Right forelimb (tissue), 1 donor: ENCODE data around the gene PRPF18.

ENCODE experiments used
- DNase-seq: peaks from one replicate; pipeline ENCODE4 v3.0.0-alpha.2; 2018

Gene PRPF18

DNA sequence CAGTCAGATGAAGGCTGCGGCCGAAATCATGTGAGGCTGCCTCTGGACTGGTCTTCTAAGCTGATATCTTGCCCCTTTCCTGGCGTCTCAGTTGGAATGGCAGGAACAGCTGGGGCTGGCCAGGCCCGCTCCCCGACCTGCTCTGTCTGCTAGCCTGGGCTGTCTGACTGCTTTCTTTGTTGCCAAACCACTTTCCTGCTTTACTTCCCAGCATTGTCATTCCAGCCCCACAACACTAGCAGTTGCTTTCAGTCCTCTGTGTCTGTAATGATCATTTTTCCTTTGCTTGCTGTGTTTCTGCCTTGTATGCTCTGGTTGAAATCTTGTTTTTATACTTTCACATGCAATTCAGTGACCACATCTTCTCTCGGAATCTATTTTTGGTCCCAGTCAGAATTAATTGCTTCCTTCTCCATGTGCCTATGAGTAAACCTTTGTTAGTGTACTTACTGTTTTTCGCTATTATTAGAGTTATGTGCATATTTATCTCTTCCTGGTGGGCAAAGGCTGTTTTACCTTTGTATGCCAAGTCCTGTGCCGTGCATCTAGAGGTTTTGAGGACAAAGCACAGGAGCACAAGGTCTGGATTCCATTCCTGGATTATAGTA lies 21.6 kb downstream of the PRPF18 start:
- no peak for DNase-seq

DNA sequence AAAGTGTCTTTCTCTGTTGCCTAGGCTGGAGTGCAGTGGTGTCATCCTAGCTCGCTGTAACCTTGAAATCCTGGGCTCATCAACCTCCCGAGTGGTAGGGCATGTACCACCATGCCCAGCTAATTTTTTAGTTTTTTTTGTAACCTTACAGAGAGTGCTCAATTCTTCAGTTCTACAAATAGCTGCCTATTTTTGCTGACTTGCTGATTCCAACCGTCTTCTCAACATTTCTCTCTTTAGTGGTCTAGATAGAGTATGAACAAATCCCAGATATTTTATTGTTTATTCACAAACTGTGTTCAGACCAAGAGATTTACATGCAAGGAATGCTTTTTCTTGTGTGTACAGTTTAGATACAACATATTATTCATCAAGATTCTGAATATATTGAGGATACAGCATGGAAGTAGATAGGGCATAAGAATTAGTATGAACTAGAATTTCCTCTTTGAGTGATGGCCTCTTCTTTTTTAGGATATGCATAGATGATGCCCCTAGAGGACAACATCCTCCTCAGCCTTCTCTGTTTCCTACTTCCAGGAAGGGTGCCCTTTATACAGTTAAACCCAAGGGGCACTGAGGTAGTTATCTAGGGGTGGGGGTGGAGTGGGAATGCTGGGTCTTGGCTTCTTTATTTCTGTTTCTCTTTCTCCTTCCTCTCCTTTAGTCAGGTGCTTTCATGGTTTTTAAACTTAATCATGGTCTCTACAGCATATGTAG lies 26.0 kb downstream of the PRPF18 start:
- DNase-seq: no peak

DNA sequence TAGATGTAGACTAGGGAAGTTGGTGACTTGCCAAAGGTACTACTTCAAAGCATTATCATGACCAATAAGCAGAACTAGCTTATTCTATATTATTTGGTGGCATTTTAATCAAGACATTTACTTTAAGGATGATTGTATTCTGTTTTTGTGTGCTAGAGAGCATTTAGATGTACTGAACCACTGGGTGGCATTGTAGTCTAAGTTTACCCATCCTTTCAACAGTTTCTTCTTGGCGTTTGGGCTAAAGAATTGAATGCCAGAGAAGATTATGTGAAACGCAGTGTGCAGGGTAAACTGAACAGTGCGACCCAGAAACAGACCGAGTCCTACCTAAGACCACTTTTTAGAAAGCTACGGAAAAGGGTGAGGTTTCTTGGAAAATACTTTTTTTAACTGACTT lies 26.8 kb downstream of the PRPF18 start:
- DNase-seq: no peak

DNA sequence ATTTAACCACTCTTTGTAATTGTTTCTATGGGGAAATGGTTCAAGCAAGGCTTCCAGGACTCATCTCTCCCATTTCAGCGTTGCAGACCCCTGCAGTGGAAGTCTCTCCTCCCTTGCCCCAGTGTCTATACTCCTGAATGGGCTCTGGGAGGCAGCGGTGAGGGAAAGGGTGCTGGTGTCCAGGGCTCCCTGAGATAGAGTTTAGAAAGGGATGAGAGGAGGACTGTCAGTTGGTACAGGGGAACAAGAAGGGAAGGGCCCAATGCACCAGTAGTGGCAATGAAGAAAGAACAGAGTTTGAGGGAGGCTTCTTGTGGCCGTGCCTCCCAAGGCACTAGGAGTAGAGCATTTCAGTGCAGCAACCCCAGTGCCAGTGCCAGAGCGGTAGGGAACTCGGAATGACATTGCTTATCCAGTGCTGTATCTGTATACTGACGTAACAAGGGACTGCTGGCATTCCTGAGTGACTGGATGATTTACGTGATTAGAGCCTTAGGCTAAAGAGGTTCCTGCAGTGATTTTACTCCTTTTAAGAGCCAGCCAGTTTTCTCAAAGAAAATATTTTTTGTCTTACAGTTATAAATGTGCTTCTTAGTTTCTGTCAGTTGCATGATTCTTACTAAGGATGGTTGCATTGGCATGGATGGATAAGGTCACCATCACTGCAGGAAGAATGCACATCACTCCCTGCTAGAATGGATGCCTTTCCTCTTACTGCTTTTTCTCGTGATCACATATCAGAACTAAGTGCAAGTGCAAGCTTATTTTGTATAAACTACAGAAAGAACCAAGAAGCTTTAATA lies 28.0 kb downstream of the PRPF18 start:
- DNase-seq: no peak

DNA sequence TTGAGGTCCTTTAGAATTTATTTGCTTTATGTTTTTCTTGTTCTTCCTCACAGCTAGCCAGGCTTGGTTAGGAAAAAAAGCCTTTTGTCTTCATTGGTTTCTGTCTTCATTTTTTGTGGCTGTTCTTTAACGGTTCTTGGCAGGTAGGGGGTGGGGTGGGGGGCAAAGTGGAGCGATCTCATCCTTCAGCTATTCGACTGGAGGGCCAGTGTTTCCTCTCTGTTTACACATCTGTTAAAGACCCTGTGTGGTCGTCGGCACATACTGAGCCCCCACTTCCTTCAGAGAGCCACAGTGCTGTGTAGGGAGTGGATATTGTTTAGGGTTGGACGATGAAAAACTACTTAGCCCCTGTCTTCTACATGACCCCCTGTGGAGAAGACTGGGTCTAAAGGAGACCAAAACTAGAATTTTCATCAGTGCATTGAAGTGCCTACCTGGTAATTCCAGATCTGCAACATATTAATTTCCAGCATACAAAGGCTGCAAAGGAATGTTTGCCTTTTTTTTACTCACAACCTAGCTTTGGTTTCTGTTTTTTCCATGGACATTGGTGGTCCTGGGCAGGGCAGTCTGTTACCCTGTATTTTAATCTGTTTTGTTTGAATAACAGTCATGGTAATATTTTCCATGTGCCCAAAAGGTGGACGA lies 29.0 kb downstream of the PRPF18 start:
- DNase-seq: no peak

DNA sequence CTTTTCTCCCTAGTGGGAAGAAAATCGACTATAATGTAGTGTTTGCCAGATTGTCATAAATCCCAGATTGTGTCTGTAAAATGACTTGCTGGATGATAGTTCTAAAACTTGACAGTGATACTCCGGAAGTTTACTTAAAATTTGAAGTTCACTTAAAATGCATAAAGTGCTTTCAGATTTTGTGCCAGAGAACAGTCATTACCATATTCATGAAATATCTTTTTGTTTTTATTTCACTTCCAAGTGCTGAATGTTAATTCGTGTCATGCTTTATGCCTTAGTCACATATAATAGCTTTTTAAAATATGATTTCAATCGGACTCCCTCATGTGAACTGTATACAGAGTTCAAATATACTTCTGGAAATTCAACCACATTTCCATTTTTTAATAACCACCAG lies 30.4 kb downstream of the PRPF18 start:
- DNase-seq: no peak

DNA sequence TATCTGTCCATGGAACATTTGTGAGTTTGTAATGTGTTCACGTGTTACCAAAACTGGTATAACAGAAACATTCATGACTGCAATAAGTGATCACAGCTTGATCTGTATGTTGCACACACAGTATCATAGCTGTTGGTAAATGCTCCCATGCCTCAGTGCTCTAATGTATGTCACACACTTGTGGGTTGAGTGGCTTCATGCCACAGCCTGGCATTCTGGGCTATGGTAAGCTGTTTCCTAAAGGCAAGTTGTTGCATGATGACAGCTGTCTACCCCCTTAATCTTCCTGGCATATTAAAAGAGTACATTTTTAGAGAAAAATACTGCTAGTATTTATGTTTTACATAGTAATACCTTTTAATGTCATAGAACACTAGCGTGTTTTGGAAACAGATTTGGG lies 35.2 kb downstream of the PRPF18 start:
- DNase-seq: no peak

DNA sequence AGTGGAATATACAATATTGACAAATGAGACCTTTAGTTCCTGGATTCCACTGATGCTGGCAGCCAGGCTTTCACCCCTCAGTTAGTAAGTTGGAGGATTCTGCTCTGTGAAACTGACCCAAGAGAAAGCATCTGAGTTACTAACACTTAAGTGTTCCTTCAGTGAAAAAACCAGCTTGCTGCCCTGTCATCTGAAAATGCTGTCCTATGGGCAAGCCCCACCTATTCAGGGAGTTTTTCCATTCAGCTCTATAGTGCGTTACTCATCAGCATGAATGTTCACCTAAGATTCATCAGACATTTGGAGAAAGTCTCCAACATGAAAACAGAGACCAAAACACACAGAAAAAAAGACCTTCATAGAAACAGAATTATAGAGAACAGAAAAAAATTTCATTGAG lies 37.9 kb downstream of the PRPF18 start:
- DNase-seq: no peak

DNA sequence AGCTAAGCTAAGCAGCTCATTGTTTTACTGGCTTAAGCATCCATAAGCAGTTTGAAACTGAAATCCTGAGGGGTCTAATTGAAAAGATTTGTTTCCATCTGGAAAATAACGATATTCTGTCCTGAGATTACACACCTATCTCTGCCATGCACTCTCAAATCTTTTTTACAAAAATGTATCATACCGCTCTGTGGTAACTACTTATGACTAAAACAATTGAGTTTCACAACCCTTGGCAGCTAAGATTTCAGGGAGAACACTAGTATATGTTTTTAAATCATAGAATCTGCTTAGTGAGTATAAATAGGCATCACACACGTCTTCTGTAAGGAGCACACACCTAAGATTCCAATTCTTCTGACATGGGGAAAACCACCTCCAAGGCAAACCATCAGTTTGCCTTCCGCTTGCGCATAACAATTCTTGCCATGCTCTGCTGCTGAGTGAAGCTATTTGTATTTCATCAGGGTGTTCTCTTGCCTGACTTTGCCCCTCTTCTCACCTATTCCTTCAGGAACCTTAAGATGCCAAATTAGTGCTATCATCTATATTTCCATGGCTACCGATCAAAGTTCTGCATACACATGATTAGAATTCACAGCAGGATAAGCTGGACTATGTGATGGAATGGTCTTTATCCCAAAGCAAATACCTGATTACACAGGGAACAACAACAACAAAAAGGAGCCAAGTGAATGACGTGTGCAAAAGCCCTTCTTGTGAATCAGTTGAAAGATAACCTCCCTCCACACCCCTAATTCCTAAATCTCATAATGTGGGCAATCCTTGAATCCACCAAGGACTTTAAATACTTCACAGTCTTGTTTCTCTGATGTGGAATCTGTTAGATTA lies 40.9 kb downstream of the PRPF18 start:
- no peak for DNase-seq

DNA sequence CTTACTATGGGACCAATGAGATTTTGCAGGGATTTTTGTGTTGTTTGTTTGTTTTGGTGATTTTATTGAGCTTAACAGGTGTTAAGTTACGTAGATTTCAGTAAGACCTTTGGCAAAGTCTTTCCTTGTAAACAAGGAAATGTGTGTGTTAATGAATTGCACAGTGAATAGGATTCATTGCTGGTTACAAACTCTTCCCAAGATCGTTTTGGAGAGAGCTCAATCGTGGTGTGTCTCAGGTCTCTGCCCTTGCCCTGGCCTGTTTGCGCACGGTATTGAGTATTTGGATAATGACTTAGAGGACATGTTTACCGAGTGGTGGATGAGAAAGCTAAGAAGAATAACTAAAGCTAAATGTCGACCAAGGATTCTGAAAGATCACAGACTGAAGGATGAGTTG lies 41.9 kb downstream of the PRPF18 start:
- no peak for DNase-seq

DNA sequence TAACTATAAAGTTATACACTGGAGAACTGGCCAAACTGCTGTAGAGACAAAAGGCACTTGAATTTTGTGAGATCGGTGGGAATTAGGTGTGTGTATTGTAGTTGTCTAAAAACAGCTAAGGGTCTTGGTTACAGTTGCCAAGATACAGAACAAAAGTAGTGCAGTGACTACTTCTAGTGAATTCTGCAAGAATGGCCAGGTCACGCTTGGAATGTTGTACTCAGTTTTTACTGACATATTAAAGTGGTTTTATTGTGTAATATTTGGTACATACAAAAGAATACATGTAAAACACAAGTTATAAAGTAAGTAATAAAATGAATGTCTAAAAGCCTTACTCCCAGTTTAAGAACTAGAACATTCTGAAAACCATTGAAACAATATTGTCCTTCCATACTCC lies 42.4 kb downstream of the PRPF18 start:
- DNase-seq: no peak

DNA sequence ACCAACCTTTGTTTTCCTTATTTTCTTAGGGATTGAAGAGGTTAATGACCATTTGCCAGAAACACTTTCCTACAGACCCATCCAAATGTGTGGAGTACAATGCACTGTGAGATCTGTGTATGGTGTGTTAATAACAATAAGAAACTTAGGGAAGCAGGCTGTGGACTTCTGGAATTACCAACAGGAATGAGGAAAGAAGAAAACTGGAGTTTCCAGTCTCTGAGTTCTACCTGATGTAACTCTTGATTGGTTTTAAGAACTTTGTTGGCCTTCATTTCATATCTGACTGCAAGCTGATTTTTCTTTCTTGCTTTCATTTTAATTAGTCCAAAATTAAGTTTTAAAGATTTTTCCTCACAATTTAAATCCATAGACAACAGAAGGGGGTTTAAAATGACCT lies 43.5 kb downstream of the PRPF18 start:
- DNase-seq: no peak

DNA sequence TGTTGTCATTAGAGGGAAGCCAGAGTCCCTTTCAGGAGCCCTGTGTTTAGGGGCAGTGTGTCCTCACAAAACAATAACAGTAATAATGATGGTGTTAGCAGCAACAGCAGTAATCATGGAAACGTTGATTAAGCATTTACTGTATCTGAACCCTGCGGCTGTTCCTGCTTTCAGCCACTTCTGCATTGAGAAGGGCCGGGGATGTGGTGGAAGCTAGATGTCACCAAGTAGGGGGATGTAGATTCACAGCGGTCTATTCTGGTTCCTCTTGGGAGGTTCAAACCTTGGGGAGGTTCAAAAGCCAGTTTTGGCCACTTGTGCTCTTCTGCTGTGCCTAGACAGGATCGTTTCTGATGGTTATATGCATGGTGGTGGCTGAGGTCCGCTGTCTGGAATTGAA lies 44.8 kb downstream of the PRPF18 start:
- DNase-seq: no peak

DNA sequence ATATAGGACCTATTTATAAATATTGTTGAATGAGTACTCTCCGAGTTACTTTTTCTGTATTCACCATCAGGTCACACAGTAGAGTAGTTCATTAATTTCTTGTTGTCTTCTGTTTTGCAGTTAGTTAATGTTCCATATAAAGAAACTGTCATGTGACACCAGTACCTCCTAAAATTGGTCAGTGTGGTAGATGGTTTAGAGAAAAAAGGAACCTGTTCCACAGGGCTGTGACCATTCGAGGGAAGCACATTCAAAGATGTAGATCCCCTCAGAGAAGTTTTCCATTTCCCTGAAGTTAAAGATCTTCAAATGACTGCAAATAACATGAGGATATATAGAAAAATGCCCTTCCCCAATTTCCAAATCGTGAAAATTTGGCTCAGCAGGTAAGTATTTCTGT lies 45.7 kb downstream of the PRPF18 start:
- DNase-seq: no peak

DNA sequence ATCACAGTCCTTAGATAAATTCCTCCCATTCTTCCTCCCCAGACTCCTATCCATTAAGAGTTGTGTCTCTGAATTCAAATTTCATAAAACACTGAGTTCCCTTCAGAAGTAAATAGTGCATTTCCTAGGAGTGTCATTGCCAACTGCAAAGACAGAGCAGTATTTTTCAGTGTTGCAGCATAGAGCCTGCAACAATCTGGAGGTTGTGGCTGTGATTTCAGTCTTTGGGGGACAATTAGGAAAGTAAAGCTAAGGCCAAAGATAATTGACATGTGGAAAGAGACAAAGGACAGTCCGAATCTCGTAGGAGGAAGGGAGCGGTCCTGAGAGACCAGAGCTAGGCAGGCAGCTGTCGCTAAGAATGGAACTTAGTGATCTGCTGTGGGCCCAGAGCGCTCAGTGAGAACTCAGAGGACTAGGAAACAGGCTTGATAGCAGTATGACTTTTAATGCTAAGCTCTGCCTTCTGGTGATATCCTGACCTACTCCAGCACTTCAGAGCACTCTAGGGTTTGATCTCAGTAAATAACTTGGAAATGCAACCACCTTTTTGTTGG lies 46.2 kb downstream of the PRPF18 start:
- DNase-seq: peak; percentile 65

DNA sequence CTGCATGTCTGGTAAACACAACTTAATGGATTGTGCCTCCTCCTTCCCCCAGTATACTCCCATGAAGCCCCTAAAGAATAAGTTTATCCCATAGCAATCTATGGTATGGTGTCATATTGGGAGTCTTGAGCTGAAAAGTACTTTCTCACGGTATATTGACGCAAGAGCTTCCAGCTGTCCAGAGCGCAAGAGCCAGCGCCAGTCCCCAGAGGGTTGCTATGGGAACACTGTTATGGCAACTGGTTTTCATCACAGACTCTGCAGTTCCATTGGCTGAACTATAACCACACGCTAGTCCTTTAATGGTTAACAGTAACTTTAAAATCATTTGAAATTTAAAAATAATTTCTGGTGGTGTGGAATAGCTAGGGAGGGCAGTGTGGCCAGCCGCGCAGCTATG lies 46.9 kb downstream of the PRPF18 start:
- peak; percentile 85 for DNase-seq

DNA sequence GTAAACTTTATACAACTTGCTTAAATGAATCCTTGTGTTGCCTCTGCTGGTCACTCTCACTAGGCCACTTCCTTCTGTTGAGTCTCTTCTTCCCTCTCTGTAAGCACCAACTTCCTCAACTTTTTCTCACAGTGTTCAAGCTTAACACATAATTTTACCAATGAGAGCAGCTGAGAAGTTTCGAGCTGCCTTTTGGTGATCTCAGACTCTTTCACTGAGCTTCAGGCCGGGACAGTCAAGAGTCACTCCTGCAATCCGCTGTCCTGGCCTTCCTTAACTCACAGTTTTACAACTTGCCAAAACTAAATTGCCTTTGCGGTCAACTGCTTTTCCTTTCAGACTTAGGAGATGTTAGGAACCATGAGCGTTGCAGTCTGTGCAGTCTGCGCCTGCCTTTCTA lies 47.4 kb downstream of the PRPF18 start:
- DNase-seq: no peak

DNA sequence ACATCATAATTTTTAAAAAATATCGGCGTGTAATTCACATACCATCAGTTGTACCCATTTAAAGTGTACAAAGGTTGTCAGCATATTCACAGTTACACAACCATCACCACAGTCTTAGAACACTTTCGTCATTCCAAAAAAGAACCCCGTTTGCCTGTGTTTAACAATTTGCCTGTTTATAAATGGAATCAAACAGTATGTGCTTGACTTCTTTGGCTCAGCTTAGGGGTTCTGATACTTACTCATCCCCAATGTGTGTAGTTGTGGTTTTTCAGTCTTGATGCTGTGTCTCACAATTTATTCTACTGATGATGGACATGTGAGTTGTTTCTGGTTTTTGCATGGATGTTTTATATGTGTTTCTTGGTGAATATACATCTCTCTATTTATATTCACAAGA lies 50.0 kb downstream of the PRPF18 start:
- no peak for DNase-seq

DNA sequence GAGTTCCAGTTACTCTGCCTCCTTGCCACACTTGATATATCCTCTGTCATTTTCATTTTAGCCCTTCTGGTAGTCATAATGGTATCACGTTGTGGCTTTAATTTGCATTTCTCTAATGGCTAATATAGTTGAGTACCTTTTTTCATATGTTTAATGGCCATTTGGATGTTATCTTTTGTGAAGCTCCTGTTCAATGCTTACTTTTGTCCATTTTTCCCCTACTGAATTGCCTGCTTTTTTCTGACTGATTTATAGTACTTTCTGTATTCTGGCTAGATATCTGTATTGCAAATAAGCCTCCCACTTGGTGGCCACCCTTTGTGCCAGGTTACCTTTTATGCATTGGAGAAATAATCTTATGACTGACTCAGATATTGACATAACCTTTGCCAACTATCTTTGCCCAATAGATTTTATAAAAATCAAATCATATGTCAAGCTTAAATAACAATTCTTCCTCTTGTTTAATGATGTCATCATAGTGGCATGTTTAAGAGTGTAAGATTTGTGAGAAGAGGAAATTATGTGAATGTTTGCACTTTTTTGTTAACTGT lies 50.6 kb downstream of the PRPF18 start:
- DNase-seq: no peak

DNA sequence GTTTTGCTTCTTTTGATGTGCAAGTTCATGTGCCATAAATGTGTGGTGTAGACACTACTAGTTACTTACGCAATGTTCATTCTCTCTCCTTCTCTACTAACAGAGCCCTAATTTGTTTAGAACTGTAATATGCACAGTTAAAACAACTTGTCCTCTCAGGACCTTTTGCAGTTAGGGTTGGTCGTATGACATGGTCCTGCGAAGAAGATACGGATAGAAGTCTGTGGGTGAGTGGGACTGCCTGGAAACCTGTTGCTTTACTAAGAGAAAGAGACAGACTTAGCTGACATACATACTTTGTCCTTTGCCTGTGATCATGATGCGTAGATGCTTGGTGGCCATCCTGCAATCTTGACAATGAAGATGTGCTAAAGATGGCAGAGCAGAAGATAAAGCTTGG lies 51.1 kb downstream of the PRPF18 start:
- DNase-seq: no peak

DNA sequence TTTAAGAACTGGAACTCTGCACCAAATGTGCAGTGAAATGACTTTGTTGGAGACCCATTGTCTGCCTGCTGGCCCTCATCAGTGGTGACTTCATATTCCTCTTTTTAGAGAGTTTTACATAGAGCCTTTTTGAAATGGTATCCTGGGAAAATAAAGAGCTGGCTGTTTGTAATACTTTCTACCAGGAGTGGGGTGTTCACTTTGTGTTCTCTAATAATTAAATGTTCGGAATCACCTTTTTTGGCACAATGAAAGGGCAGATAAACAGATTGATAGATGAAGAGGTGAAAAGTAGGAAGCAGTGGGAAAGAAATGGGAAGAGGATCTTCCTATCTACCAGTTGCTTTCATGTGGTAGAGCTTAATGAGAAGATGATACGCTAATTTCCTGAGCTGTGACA lies 55.5 kb downstream of the PRPF18 start:
- DNase-seq: no peak

DNA sequence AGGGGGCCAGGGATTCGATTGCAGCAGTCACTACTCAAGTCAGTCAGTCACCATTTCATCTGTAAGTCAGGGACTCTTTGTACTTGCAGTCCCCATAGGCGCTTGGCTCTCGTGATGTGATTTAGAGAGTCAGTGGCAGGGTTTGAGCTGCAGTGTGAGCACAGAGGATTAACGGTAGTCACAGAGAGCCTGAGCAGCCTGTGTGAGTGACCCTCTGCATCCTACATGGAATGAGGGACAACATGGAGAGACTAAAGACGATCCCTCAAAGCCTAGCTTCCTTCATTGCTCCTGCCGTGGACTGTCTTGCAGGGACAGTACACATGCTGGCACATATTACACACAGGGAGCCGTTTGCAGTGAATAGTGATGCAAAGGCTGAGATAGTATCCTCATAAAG lies 56.3 kb downstream of the PRPF18 start:
- no peak for DNase-seq
